GM19463 (cell line): ENCODE results near the gene BTNL3.
"Not testable (repeated sequence)": the region's sequence is repeated elsewhere in the genome, so short reads cannot be mapped to it uniquely, and the experiment has no call there.

Experiments
- ATAC-seq: cut with Tn5 transposase; IDR thresholded peaks from one replicate; pipeline ENCODE4 v1.9.1; 2021; ENCODE audit warnings: mild to moderate bottlenecking, moderate library complexity; ENCODE audit not compliant: unreplicated experiment

The BTNL3 gene, protein sequence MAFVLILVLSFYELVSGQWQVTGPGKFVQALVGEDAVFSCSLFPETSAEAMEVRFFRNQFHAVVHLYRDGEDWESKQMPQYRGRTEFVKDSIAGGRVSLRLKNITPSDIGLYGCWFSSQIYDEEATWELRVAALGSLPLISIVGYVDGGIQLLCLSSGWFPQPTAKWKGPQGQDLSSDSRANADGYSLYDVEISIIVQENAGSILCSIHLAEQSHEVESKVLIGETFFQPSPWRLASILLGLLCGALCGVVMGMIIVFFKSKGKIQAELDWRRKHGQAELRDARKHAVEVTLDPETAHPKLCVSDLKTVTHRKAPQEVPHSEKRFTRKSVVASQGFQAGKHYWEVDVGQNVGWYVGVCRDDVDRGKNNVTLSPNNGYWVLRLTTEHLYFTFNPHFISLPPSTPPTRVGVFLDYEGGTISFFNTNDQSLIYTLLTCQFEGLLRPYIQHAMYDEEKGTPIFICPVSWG

DNA sequence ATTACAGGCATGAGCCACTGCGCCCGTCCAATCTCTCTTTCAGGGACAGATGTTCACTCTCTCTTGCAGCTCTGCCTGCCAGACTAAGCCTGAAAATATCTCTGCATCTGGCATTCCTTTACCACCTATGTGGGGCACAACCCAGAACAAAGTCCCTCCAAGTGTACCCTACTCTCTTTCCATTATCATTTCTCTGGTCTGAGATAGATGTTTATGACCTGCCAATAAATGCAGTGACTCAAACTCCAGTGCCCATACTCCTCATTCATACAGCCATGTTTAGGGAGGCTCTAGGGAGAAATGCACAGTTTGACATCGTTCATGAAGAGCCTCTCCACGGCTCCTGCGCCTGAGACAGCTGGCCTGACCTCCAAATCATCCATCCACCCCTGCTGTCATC, at the start of gene BTNL3:
TSS of gene BTNL3 (plus strand) at position 255 of the 400 bp plus-strand sequence. CDS start 183 bp downstream, outside the sequence.
- ATAC-seq: no peak

DNA sequence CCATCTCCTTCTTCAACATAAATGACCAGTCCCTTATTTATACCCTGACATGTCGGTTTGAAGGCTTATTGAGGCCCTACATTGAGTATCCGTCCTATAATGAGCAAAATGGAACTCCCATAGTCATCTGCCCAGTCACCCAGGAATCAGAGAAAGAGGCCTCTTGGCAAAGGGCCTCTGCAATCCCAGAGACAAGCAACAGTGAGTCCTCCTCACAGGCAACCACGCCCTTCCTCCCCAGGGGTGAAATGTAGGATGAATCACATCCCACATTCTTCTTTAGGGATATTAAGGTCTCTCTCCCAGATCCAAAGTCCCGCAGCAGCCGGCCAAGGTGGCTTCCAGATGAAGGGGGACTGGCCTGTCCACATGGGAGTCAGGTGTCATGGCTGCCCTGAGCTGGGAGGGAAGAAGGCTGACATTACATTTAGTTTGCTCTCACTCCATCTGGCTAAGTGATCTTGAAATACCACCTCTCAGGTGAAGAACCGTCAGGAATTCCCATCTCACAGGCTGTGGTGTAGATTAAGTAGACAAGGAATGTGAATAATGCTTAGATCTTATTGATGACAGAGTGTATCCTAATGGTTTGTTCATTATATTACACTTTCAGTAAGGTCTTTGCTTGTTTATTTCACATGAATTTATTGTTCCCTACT, 38.2 kb upstream of the BTNL3 start:
- no peak for ATAC-seq

DNA sequence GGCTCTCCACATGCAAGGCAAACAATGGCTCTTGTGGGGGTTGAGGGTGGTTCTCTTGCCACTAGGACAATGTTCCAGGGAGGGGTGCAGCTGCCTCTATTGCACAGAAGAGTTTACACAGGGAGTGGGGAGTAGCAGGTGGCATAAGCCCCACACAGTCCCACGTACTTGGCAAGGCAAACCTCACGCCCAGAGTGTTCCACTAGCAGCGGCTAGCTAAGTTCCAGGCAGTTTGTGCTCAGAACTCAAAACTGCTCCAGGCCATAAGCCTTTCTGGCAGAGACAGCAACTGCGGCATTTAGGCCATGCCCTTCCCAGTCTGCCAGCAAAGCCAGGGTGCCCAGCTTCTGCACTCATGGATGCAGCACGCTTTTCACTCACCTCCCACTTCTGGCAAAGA, 29.0 kb upstream of the BTNL3 start:
- no peak for ATAC-seq

DNA sequence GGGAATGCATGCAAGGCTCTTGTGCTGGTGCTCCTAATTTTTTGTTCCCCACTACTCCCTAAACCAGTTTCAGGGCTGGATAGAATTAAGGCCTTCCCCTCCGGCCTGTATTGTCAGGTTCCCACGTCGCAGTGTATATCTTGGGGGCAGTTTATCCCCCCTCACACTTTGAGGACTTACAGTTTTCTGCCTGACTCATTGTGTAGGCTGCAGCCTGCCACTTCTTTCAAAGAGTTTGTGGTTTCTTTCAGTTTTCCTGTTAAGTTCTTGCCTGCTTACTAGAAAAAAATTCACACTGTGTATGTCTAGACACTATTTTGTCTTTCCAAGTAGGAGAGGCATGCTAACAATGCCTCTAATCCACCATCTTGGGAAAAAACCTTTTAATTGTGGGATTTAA, 28.4 kb upstream of the BTNL3 start:
- ATAC-seq: no peak

DNA sequence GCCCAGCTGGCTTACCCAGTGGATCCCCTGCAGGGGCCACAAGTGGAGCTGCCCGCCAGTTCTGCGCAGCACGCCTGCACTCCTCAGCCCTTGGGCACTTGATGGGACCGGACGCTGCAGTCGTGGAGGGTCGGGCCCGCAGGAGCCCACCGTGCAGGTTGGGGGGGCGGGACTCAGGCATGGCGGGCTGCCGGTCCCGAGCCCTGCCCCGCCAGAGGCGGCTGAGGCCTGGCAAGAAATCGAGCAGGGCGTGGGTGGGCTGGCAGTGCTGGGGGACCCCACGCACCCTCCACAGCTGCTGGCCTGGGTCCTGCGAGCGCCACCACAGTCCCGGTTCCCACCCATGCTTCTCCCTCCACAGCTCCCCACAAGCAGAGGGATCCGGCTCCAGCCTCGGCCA, 19.2 kb upstream of the BTNL3 start:
- ATAC-seq: no peak

DNA sequence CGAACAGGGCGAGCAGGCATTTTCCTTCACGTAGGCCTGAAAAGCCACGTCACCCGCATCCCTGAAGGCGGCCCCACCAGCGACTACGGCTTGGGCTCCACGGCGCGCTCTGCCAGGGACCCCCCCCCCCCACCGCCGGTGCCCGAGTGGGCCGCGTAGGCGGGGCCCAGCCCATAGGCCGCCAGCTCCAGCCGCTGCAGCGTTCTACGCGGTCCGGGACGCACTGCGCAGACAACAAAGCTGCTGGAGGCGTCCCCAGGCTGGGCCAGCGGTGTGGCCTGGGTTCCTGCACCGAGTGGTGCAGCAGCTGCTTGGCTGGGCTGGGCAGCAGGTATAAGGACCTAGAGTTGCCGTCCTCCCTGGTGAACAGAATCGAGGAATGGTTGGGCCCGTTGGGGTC, 18.3 kb upstream of the BTNL3 start:
- ATAC-seq: no peak

DNA sequence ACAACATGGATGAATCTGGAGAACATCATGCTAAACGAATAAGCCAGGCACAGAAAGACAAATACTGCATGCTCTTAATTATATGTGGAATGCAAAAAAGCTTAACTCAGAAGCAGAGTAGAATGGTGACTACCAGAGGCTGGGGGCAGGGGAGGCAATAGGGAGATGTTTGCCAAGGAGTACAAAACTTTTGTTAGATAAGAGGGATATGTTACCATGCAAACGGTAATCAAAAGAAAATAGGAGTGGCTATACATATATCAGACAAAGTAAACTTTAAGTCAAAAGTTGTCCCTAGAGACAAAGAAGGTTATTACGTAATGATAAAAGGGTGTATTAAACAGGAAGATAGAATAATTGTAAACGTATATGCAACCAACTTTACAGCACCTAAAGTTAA, 17.8 kb upstream of the BTNL3 start:
- ATAC-seq: no peak

DNA sequence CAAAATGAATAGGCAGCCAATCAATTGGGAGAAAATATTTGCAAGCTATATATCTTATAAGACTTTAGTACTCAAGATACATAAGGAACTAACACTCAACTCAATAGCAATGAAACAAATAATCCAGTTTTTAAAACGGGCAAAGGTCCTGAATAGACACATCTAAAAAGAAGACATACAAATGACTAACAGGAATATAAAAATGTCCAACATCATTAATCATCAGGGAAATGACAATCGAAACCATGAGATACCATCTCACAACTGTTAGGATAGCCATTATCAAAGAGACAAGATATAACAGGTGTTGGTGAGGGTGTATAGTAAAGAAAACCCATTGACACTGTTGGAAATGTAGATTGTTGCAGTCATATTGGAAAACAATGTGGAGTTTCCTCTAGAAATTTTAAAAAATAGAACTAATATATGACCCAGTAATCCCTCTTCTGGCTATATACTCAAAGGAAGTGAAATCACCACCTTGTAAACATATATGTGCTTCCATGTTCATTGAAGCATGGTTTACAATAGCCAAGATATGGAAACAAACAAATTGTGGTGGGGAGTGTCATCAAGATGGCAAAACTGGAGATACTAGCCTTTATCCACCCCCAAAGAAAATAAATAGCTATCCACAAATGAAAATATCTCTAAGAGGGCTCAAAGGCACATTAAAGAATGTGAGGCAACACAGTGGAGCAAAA, 13.9 kb upstream of the BTNL3 start:
- ATAC-seq: no peak

DNA sequence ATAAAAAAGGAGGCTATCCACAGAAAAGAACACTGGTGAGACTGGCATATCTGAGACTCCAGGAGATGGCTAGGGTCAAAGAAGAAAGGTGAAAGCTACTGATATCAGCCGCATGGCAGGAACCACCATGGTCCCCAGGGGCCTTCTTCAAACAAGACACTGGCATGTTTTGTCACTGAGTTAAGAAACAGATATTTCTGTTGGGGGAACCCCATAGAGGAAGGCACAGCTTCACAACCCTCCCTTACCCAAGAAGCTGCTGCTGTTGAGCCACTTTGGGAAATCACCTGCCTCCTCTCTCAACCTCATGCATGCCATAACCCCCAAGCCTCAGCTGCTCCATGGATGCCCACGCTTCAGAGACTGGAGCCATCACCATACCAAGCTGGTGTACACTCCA, 13.3 kb upstream of the BTNL3 start:
- ATAC-seq: peak; percentile 99

DNA sequence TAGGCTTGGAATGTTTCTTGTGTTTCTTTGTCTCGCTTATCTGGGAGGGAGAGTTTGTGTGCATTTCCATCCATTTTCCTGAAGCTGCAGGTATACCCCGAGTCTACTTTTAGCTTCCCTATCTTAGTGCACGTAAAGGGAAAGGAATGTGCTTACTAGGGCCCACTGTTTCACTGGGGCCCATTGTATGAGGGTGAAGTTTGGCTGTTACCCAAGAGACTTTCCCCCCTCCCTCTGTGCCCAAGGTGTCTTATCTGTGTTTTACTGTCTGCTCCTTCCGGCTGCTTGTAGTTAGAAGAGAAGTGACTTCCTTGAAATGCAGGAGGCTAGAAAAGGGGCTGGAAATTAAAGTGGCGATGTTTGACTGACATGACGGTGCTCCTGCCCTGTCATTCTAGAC, 12.1 kb upstream of the BTNL3 start:
- ATAC-seq: no peak

DNA sequence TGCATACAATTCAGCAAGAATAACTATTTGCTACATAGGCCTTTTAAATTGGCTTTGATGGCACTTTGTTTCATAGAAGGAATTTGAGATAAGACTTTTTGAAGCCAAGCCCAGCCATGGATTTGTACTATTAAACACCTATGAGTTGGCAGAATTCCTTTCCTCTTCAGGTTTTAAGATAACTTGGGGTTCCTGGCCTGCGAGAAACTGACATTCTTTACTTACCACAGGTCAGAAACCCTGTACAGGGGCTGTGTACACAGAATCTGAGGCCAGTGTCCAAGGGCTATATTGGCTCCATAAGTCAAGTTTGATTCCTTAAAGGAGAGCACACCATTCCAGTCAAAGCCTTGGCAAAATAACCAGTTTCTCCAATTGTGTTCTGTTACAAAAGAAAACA, 10.8 kb upstream of the BTNL3 start:
- ATAC-seq: no peak

DNA sequence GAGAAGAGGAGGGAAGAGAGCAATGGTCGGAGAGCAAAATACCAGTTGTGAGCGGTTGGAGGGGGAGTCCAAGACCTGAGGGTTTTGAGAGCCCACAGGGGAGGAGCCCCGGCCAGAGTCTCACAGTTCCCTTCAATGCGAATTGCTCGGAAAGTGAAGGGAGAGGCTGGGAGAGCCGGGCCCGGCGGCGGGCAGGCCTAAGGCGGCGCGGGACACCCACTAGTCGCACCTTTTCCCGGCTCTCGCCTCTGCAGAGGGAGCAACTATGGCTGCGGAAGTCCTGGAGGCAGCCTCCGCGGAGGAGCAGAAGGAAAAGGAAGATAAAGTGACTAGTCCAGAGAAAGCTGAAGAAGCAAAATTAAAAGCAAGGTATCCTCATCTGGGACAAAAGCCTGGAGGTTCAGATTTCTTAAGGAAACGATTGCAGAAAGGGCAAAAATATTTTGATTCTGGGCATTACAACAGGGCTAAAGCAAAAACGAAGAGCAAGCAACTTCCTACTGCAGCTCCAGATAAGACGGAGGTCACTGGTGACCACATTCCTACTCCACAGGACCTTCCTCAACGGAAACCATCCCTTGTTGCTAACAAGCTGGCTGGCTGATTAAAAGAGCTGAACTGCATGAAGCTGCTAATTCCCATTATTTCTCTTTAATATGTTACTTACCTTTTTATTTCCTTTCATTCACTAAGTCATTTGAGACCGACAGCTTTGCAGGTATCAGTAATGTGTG, 6.5 kb upstream of the BTNL3 start:
- no peak for ATAC-seq

DNA sequence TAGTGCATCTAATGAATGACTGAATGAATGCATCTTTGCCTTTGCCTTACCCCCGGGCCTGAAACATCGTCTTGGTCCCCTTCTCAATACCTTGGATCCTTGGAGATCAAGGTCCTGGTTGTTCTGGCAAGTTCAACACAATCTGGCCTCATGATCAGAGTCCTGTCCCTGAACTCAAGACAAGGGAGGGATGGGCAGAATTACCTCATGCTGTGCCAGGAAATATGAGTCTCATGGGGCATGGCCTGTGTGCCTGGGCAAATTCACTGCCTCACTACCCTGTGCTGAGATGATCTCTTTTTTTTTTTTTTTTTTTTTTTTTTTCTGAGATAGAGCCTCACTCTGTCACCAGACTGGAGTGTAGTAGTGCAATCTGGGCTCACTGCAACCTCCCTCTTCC, 630 bp upstream of the BTNL3 start:
- ATAC-seq: no peak

DNA sequence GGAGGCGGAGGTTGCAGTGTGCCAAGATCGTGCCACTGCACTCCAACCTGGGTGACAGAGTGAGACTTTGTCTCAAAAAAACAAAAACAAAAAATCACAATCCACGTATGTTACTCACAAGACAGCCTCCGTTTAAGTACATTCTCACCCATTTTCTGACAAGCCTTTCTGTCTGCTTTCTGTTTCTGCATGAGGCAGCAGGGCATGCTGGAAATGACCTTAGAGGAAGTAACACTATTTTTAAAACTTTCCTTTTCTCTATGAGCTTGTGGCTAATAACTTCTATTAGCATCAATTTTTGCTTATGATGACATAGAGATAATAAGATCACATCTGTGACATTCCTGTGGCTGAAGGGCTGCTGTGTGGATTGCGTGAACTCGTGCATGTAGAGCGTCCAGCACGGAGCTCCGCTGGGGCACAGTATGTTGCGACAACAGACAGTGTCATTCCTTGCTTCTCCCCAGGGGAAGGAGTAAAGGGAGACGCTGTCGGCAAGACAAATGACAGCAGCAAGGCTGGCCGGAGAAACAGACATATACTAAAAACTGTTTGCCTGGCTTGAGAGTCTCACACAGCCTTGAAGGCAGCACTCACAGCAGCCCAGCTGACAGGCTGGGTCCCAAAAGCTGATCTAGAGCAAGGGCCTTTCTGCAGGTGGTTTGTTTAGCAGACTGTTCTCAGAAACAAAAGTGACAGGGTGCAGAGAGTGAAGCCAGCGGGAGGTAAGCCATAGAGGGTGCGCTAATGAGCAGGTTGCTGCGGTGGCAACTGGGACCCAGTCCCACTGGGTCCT, 1.6 kb downstream of the BTNL3 start:
- ATAC-seq: no peak

DNA sequence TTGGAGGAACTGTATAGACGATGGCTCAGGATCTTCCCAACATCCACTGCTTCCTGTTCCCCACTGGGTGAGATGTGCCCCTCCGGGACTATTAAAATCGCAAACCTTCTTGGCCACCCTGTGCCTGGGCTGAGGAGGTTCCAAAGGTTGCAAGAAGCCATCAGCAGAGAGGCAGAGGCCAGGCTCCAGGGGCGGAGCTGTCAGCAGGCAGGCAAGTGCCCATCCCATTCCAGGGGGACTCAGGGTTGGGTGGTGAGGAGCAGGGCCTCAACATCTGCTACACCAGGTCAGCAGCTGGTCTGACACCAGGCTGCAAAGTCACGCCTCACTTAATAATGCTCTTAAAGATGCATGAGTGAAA, 2.2 kb downstream of the BTNL3 start:
- no peak for ATAC-seq

DNA sequence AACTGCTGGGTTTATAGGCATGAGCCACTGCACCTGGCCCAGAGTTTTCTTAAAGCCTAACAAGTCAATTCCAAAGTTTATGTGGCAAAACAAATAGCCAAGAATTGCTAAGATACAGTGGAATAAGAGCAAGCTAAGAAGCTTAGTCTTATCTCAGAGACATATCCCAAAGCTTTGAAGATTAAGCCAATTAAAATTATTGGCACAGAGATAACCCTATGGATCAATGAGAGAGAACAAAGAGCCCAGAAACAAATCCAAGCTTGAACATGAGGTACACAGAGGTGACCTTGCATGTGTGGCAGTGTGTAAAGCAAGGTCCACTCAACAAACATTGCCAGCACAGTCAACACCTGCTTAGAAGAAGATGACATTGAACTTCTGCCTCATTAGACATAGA, 13.3 kb downstream of the BTNL3 start:
- ATAC-seq: no peak

DNA sequence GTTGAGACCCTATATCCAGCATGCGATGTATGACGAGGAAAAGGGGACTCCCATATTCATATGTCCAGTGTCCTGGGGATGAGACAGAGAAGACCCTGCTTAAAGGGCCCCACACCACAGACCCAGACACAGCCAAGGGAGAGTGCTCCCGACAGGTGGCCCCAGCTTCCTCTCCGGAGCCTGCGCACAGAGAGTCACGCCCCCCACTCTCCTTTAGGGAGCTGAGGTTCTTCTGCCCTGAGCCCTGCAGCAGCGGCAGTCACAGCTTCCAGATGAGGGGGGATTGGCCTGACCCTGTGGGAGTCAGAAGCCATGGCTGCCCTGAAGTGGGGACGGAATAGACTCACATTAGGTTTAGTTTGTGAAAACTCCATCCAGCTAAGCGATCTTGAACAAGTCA, 17.1 kb downstream of the BTNL3 start:
- ATAC-seq: no peak

DNA sequence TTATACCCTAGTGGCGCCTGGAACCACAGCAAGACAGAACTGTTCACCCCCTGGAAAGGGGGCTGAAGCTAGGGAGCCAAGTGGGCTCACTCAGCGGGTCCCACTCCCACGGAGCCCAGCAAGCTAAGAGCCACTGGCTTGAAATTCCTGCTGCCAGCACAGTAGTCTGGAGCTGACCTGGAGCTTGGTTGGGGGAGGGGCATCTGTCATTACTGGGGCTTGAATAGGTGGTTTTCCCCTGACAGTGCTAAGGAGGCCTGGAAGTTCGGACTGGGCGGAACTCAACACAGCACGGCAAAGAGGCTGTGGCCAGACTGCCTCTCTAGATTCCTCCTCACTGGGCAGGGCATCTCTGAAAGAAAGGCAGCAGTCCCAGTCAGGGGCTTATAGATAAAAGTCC, 19.5 kb downstream of the BTNL3 start:
- no peak for ATAC-seq

DNA sequence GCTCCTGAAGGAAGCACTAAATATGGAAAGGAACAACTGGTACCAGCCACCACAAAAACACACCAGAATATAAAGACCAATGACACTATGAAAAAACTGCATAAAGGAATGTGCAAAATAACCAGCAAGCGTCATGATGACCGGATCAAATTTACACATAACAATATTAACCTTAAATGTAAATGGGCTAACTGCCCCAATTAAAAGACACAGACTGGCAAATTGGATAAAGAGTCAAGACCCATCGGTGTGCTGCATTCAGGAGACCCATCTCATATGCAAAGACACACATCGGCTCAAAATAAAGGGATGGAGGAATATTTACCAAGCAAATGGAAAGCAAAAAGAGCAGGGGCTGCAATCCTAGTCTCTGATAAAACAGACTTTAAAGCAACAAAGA, 21.4 kb downstream of the BTNL3 start:
- ATAC-seq: not testable (repeated sequence)

DNA sequence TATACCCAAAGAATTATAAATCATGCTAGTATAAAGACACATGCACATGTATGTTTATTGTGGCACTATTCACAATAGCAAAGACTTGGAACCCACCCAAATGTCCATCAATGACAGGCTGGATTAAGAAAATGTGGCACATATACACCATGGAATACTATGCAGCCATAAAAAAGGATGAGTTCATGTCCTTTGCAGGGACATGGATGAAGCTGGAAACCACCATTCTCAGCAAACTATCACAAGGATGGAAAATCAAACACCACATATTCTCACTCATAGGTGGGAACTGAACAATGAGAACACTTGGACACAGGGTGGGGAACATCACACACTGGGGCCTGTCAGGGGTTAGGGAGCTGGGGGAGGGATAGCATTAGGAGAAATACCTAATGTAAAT, 26.0 kb downstream of the BTNL3 start:
- ATAC-seq: not testable (repeated sequence)
